Stimulated activated CD8-positive, alpha-beta memory T cell treated with anti-CD3 and anti-CD28 coated beads, Interleukin-12 subunit alpha, Interleukin-12 subunit beta, amount 100 ng/mL, for 1 hour (primary cell): ENCODE data around the gene UBE2J1.
"Not testable (repeated sequence)": the region's sequence is repeated elsewhere in the genome, so short reads cannot be mapped to it uniquely, and the experiment has no call there.

Experiments
- DNase-seq: peaks from one replicate; pipeline ENCODE4 v3.0.0-alpha.2; 2020; ENCODE audit warnings: low read depth

Gene UBE2J1

DNA sequence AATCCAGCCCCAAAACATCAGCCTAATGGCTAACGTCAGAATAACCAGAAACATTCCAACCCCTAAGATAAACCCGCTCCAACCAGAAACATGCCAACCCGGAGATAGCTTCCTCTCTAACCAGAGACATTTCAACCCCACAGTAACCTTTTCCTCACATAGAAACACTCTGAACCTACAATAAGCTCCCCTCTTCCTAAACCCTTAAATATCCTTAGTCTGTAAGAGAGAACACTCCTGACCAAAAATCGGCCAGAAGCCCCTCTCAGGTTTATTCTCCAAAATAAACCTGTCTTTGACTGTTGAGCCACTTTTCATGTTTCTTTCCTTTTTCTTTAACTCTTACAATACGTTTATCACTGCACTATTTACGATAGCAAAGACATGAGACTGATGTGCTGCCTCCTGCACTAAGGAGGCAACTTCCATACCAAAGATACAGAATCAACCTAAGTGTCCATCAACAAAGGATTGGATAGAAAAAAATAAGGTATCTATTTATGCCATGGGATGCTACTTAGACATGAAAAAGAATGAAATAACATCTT, 32.4 kb downstream of the UBE2J1 start:
- no peak for DNase-seq

DNA sequence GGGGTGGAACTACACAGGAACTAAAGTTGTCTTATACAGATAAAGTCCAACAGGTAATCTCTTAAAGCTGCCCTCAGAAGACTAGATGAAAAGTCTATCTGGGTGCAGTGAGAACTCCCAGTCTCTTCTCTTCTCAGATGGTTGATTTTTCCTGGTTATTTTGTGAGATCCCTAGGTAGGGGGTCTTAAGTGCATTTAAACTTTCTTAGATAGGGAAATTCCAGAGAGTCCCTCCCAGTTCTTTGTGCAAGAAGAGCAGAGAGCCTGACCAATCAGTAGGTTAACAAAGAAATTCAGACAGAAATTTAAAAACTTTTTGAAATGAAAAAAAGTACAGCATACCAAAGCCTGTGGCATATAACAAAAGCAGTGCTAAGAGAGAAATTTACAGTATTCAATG, 35.5 kb downstream of the UBE2J1 start:
- DNase-seq = no peak

DNA sequence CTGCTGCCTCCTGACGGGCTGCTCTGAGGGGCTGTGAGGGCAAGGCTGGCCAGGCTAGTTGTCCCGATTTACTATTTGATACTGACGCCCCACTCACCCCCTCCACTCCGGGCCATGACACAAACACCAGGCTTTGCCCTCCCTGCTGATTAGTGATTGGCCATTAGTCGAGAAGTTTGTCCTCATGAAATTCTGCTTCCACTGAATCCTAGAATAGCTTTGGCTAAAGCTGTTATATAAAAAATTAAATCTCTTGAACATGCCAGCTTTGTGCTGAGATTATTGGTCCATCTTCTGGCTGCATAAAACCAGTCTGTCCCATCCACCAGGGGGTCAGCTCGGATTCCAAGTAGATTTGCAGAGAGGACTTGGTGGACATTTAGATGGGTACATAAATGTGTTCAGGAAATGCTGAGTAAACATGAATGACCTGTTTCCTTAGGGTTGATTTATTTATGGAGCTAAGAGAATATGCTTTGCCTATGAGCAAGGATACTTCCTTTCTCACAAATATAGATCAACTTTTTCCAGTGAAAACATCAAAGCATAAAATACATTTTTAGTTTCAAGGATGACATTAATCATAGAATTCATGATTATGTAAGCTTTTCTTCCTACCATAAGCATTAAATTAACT, 37.2 kb downstream of the UBE2J1 start, which contains the start of gene GABRR2:
TSS of gene GABRR2 (minus strand) at position 51 of the 637 bp plus-strand sequence. CDS start 134 bp downstream, outside the sequence.
- no peak for DNase-seq

DNA sequence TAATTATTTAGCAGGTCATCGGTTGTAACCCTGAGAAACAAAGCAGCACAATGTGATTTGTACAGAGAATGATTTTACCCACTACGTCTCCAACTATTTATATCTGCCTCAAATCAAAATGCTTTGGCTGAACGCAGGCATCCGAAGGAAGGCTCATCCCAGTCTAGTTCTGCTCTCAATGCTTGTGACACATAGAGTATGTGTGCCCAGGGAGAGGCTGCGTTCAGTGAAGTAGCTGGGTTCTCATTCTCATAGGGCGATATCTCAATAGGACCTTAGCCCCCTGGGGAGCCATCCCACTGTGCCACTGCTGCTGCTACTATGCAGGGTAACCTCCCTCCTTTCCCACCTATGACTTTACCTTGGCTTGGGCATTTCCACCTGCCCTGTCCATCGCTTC, 37.8 kb downstream of the UBE2J1 start:
- no peak for DNase-seq

DNA sequence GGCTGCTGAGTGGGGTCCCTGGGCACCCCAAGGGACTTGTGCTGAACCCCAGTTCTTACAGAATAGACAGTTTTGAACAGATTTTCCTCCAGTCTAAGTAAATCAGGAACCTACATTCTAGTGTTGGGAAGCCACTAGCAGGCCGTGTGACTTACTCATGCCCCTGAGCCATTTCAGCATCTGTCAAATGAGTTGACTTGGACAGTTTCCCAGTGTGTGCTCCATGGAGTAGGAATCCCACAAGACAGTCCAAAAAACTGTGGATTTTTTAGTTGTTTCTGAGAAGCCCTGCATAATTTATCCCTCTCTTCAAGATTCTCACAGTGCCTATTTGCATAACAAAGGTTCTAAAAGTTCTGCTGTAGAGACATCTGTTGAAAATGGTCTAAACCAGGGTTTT, 39.5 kb downstream of the UBE2J1 start:
- no peak for DNase-seq

DNA sequence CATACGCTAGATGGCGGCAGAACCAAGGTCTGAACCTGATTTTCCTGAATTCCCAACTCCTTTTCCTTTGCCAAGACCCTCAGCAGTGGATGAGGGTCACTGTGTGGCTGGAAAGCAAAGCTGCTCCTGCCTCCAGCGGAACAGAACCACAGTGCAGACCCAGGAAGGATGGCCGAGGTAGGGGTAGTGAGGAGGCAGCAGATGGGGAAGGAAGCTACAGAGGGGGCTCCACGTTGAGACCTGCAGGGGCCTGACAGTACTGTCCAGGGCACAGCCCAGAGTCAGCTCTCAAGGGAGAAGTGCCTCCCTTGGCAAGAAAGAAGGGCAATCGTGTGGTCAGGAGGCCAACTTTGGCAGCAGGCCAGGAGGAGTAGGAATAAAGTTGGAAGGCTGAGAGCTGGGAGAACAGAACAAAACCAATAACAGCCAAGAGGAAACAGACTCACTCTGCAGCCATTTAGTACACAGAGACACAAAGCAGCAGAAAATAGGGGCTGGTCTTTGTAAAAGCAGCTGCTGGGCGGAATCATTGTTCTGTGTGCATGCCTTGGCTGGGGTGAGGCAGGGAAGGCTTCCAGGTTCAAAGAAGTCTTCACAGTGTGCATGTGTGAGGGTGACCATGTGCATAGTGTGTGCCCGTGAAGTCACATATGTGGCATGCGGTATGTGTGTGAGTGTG, 40.5 kb downstream of the UBE2J1 start:
- DNase-seq = no peak

DNA sequence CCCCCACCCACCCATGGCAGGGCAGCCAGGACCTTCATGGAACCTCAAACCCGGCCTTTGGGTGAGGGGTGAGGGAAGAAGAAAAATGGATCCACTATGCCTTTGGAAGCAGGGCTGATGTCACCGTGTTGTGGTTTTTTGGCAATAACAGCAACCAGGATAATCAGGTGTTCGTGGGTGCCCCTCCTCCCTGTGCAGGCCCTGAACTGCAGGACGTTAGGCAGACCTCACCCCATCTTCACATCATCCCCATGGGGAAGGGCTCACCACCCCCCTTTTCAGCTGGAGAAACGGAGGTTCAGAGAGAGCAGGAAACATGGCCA, 41.0 kb downstream of the UBE2J1 start:
- DNase-seq = no peak

DNA sequence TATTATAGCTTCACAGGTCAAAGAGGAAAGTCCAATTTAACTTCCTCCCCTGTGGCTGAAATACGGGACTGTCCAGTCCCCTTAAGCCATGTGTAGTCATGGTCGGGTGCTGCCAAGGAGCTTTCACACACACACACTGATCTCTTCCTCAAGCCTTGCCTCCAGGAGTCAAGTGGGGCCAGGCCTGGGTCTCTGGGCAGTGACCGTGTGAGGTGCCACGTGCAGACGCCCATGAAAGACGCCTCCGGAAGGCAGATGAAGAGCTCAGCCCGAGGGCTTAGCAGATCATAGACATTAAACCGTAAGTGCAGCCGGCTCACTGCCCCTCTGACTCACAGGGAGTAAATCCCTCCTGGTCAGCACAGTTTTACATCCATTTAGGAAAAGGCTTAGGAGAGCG, 41.6 kb downstream of the UBE2J1 start:
- no peak for DNase-seq

DNA sequence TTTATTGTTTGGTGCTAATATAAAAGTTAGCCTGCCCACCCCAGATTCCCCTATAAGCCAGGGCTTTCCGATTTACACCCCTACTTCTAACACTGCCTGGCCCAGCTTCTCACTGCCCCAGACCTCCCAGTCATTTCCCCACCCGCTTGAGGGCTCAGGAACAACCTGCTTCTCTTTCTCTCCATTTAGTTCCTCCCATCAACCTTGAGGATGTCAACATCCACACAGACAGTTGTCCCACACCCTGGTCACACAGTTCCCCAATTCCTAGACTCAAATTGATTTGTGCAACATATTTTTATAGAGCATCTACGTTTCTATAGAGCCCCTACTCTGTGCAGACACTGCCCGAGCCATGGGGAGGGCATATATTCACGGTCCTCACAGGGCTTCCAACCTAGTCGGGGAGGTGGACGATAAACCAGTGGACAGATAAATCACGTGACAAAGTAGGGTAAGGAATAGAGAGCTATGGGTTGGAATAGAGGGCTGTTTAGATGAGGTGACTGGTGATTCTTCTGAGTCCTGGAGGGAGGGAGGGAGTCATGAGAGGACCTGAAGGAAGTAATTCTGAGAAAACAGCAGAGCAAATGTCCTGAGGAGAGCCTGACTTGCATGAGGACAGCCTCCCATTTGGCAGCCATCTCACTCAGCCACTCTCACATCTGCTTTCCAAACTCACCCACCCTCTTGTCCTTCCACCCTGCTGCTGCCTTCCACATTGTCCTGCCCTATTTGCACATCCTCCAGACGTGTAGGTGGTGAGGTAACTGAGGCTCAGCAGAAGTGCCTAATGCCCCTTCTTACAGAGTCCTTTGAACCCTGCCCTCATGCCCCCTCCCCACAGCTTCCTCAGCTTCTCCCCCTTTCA, 43.8 kb downstream of the UBE2J1 start:
- no peak for DNase-seq

DNA sequence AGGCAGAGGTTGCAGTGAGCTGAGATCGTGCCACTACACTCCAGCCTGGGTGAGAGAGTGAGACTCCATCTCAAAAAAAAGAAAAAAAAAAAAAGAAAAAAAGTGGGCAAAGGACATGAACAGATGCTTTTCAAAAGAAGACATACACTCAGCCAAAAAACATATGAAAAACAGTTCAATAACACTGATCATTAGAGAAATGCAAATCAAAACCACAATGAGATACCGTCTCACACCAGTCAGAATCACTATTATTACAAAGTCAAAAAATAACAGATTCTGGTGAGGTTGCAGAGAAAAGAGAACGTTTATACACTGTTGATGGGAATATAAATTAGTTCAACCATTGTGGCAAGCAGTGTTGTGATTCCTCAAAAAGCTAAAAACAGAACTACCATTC, 48.0 kb downstream of the UBE2J1 start:
- DNase-seq = not testable (repeated sequence)

DNA sequence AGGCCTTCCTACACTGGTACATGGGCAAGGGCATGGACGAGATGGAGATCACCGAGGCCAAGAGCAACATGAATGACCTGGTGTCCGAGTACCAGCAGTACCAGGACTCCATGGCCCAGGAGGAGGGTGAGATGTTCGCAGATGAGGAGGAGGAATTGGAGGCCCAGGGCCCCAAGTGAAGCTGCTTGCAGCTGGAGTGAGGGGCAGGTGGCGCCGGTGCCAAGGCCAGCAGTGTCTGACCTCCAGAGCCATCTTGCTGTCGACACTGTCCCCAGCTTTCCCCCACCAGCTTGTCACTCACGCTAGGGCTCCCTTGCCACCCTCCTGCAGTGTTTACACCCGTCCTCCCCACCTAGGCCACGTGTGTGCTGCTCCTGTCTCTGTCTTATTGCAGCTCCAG, 49.6 kb downstream of the UBE2J1 start:
- DNase-seq = no peak

DNA sequence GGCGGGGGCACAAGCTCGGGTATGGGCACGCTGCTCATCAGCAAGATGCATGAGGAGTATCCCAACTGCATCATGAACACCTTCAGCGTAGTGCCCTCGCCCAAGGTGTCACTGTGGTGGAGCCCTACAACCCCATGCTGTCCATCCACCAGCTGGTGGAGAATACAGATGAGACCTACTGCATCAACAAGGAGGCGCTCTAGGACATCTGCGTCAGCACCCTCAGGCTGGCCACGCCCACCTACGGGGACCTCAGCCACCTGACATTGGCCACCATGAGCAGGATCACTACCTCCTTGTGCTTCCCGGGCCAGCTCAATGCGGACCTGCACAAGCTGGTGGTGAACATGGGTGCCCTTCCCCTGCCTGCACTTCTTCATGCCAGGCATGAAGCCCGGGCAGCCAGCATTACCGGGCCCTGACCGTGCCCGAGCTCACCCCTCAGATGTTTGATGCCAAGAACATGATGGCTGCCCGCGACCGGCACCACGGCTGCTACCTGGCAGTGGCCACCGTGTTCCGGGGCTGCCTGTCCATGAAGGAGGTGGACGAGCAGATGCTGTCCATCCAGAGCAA, 50.2 kb downstream of the UBE2J1 start:
- no peak for DNase-seq

DNA sequence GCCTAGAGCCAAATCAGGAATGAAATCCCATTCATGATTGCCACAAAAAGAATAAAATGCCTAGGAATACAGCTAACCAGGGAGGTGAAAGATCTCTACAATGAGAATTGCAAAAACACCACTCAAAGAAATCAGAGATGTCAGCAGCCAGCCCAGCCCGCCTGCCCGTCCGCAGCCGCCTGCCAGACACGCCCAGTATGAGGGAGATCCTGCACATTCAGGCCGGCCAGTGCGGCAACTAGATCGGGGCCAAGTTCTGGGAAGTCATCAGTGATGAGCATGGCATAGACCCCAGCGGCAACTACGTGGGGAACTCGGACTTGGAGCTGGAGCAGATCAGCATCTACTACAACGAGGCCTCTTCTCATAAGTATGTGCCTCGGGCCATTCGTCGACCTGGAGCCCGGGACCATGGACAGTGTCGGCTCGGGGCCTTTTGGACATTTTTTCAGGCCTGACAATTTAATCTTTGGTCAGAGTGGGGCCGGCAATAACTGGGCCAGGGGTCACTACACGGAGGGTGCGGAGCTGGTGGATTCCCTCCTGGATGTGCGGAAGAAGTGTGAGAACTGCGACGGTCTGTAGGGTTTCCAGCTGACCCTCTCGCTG, 50.8 kb downstream of the UBE2J1 start:
- DNase-seq = no peak

DNA sequence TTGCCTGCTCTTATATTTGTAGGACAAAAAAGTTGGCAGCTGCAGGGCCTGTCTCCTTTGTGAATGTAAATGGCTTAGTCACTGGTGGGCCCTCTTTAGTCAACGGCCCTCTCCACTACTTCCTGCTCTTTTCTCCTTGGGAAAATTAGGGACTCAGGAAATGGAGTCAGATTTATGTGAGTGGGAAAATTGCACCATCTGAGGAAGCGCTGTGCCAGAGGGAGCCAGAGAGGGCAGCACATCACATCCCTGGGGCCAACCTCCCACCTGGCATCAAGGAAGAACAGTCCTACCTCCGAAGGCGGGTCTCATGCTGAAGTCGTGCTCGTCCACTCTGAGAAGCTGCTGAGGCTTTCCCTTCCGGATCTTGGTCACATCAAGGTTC, 53.1 kb downstream of the UBE2J1 start:
- no peak for DNase-seq

DNA sequence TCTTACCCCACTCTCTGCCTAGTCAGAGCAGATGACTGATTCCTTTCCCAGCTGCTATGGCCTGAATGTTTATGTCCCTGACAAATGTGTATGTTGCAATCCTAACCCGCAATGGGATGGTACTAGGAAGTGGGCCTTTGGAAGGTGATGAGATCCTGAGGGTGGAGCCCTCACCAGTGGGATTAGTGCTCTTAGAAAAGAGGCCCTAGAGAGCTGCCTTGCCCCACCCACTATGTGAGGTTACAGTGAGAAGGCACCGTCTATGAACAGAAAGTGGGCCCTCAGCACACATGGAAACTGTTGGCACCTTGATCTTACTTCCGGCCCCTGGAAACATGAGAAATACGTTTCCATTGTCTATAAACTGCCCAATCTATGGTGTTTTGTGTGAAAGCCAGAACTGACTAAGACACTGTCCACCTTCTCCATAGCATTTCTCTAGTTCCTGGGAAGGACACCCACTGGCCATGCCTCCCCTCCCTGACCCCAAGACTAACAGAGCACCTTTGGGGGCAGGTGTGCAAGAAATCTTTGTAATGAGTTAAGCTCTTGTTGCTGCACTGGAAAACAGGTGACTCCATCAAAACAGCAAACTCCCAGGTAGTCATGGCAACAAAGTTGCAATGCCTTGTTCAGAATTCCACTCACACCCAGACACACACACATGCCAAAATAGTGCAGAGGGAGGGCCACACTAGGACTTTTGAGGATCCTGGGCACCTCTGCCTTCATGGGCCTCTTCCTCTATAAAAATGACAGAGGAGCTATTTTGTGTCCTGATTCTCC, 53.6 kb downstream of the UBE2J1 start:
- DNase-seq = peak; percentile 20

DNA sequence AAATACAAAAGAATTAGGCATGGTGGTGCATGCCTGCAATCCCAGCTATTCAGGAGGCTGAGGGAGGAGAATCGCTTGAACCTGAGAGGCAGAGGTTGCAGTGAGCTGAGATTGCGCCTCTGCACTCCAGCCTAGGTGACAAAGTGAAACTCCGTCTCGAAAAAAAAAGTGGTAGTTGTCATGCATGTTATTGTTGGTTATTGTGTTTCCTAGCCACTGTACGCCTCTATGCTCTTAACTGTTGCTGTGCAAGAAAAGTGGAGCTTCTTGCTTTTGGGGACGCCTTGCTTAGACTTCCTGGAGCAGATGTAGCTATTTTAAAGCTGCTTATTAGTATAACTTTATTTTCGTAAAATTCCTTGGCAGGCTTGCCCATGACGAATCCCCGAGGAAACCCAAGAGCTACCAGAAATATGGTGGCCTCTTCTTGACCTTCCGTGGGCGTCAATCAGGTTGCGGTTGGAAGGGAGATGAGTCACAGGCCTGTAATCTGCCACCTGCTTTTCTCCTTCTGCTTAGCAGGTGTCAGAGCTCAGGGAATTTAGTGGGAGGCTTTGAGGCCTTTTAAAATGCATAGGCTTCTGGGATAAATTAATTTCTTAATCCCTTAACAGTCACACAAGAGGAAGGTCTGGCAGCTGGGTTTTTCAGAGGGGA, 54.7 kb downstream of the UBE2J1 start:
- DNase-seq = peak; percentile 24

DNA sequence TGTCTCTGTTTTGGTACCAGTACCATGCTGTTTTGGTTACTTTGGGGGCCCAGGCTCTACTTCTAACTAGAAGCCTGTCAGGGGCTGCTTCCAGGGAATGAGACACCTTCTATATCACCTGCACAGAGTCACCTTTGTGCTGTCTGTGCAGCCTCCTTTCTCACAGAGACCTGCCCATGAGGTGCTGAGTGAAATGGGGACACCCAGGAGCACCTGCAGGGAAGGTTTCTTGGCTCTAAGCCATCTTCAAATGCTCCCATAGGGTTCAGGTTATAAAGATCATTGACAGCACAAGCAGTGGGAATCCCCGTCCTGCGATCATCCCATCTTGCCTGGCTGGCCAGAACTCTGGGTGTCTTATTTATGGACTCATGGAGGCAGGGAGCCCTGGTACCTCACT, 56.5 kb downstream of the UBE2J1 start:
- DNase-seq = no peak

DNA sequence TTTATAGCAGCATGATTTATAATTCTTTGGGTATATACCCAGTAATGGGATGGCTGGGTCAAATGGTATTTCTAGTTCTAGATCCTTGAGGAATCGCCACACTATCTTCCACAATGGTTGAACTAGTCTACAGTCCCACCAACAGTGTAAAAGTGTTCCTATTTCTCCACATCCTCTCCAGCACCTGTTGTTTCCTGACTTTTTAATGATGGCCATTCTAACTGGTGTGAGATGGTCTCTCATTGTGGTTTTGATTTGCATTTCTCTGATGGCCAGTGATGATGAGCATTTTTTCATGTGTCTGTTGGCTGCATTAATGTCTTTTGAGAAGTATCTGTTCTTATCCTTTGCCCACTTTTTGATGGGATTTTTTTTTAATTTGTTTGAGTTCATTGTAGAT, 57.4 kb downstream of the UBE2J1 start:
- not testable (repeated sequence) for DNase-seq

DNA sequence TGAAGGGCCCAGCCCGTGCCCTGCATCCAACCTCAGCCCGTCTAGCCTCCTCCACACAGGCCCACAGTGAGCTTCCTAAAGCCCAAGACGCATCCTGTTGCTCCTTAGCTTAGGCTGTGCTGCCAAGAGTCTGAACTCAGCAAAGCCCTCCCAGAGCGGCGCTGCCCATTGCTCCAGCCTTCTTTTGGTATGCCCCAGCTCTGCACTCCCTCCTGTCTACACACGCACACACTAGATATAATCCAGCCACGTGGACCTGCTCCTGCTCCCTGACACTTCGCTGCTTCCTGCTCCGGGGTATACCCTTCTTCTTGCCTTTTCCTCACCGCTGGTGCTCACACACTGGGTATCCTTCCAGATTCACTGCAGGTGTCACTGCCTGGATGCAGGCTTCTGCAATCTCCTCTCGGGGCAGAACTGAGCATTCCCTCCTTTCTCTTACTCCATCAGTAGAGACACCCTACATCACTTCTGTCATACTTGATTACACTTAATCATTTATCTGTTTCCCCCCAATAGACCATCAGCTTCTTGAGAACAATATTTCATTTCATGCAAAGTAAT, 61.2 kb downstream of the UBE2J1 start:
- no peak for DNase-seq

DNA sequence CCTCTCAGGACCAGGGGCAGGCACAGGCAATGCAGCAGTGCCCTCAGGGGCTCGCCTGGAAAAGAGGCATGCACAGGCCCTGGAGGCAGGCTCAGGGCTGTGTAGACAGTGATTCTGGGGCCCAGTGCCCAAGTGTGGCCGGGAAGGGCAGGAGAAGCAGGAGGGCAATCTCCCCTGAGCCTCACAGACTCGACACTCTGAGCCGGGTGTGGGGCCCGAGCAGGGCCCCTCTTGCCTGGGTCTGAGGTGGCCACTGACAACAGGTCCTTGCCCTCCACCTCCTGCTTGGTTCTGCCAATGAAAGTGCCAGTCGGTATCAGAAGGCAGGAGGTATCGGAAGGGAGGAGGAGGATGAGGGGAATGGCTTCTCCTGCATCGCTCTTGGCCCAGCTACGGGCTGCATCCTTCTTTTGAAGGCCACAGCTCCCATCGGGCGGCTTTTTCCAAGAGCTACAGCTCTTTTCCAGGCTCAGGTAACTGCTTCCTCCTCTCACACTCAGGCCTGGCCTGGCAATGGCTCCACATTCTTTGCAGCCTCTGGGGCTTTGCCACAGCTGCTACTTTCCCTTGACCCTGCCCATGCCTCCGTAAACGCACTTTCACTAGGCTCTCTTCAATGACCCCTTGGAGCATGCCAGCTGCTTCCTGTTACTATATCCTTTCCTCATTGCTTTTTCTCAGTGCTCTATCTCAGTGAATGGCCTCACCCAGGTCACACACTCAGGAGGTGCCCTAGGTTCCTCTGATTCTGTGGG, 61.9 kb downstream of the UBE2J1 start:
- DNase-seq = no peak
